OCI-LY1 (cell line): ENCODE measurements around the gene POLR2J.

Source experiments
- EZH2 ChIP-seq: fragments of 200-600 bp; sonication (generic), shearing (Covaris generic); IDR thresholded peaks from 2 replicates; pipeline ENCODE4 v1.8.0; 2017; ENCODE audit warnings: borderline replicate concordance, mixed run types, mild to moderate bottlenecking, antibody characterized with exemption, low read length, moderate library complexity, mixed read lengths
- TF ChIP-seq, protein P1 (sequence below): fragments of 200-600 bp; sonication (generic), shearing (Covaris generic); IDR thresholded peaks from 2 replicates; pipeline ENCODE4 v1.5.1; 2017; ENCODE audit warnings: mild to moderate bottlenecking, antibody characterized with exemption, low read length, moderate library complexity, mixed read lengths

GRCh38 chr7:102444961-102445673, 33.6 kb downstream of the POLR2J start:
- TF ChIP-seq, protein P1, sequence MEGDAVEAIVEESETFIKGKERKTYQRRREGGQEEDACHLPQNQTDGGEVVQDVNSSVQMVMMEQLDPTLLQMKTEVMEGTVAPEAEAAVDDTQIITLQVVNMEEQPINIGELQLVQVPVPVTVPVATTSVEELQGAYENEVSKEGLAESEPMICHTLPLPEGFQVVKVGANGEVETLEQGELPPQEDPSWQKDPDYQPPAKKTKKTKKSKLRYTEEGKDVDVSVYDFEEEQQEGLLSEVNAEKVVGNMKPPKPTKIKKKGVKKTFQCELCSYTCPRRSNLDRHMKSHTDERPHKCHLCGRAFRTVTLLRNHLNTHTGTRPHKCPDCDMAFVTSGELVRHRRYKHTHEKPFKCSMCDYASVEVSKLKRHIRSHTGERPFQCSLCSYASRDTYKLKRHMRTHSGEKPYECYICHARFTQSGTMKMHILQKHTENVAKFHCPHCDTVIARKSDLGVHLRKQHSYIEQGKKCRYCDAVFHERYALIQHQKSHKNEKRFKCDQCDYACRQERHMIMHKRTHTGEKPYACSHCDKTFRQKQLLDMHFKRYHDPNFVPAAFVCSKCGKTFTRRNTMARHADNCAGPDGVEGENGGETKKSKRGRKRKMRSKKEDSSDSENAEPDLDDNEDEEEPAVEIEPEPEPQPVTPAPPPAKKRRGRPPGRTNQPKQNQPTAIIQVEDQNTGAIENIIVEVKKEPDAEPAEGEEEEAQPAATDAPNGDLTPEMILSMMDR, result no peak
- no peak for TF ChIP-seq EZH2
